Stimulated activated CD8-positive, alpha-beta memory T cell treated with anti-CD3 and anti-CD28 coated beads, Interleukin-4, amount 100 ng/mL, for 1 hour (primary cell): ENCODE measurements around the gene COL4A5.
"Not testable (repeated sequence)": the region's sequence is repeated elsewhere in the genome, so short reads cannot be mapped to it uniquely, and the experiment has no call there.

Source experiments
- DNase-seq, 2 donors: peaks; one replicate each; pipeline ENCODE4 v3.0.0-alpha.2; 2020; ENCODE audit warnings: low read depth in 2 of 2, low spot score in 1 of 2

COL4A5 gene

GRCh38 chrX:108439426-108439942, at the start of gene COL4A5:
COL4A5 (plus strand) TSS chrX:108439838; CDS start chrX:108440126, 288 bp downstream.
- DNase-seq = no peak

- DNase-seq = not testable (repeated sequence)
These were observed 48.5 kb upstream of the COL4A5 start for GRCh38 chrX:108390976-108391717.

- DNase-seq = no peak
These were observed 43.3 kb upstream of the COL4A5 start for GRCh38 chrX:108396188-108396891.

- DNase-seq = no peak
These were observed 42.7 kb upstream of the COL4A5 start for GRCh38 chrX:108396986-108397385.

GRCh38 chrX:108397627-108398391, 41.8 kb upstream of the COL4A5 start:
- no peak for DNase-seq

GRCh38 chrX:108399418-108400165, 40.0 kb upstream of the COL4A5 start:
- DNase-seq = no peak

- no peak for DNase-seq
These were observed 26.9 kb upstream of the COL4A5 start for GRCh38 chrX:108412783-108413182.

- DNase-seq = no peak
These were observed 24.5 kb upstream of the COL4A5 start for GRCh38 chrX:108415146-108415545.

GRCh38 chrX:108415891-108416290, 23.7 kb upstream of the COL4A5 start:
- no peak for DNase-seq

GRCh38 chrX:108417257-108417656, 22.4 kb upstream of the COL4A5 start:
- no peak for DNase-seq

- DNase-seq = no peak
These were observed 20.2 kb upstream of the COL4A5 start for GRCh38 chrX:108419401-108419800.

GRCh38 chrX:108420481-108420880, 19.2 kb upstream of the COL4A5 start:
- no peak for DNase-seq

GRCh38 chrX:108426262-108426661, 13.4 kb upstream of the COL4A5 start:
- no peak for DNase-seq

GRCh38 chrX:108435261-108435660, 4.4 kb upstream of the COL4A5 start:
- no peak for DNase-seq

- no peak for DNase-seq
These were observed 2.1 kb upstream of the COL4A5 start for GRCh38 chrX:108437349-108438109.

- DNase-seq = no peak
These were observed 1.5 kb upstream of the COL4A5 start, which contains the start of gene COL4A6 for GRCh38 chrX:108438110-108438623. COL4A6 (minus strand) TSS chrX:108438422; CDS start chrX:108438196, 226 bp downstream.

- DNase-seq = no peak
These were observed 491 bp downstream of the COL4A5 start for GRCh38 chrX:108439961-108440696.

GRCh38 chrX:108442901-108443464, 3.3 kb downstream of the COL4A5 start:
- no peak for DNase-seq

- no peak for DNase-seq
These were observed 7.7 kb downstream of the COL4A5 start for GRCh38 chrX:108447303-108447702.
